MCF 10A (cell line): ENCODE measurements around the gene TRPM1. TPM values are rescaled to one million over a fixed set of nuclear protein-coding genes. Genes with fewer than 3 reads are reported as not detected.

Source experiments
- BruUV-seq: library from RNA; stranded (reverse); fragments of 400-500 nt; replicated peaks from 2 replicates; lab custom pipeline; 2021; lab: Mats Ljungman, UMichigan
- CTCF ChIA-PET: fragments of 300-600 bp; sonication (Branson Sonifier 250); formaldehyde crosslinking; extraction: SDS; loops from one replicate; lab custom pipeline; 2021; ENCODE audit warnings: antibody characterized with exemption, inconsistent platforms; lab: Yijun Ruan, JAX
- POLR2A ChIA-PET: fragments of 300-600, 350-650 bp; sonication (Branson Sonifier 250); formaldehyde crosslinking; extraction: SDS; loops from one replicate; lab custom pipeline; 2020; ENCODE audit warnings: antibody characterized with exemption, inconsistent platforms; lab: Yijun Ruan, JAX
- DNase-seq: peaks from one replicate; pipeline ENCODE4 v3.0.0-alpha.2; 2018; ENCODE audit not compliant: unreplicated experiment
- H3K27ac Mint-ChIP-seq: one replicate; pipeline ENCODE4 v1.8.0; 2022; ENCODE audit warnings: mild to moderate bottlenecking, low read depth, mixed read lengths; ENCODE audit not compliant: unreplicated experiment
- H3K27me3 Mint-ChIP-seq: one replicate; pipeline ENCODE4 v1.8.0; 2022; ENCODE audit warnings: mixed read lengths; ENCODE audit not compliant: insufficient read depth, unreplicated experiment
- H3K36me3 Mint-ChIP-seq: one replicate; pipeline ENCODE4 v1.8.0; 2022; ENCODE audit warnings: mild to moderate bottlenecking, moderate library complexity, mixed read lengths; ENCODE audit not compliant: insufficient read depth, unreplicated experiment
- H3K4me1 Mint-ChIP-seq: one replicate; pipeline ENCODE4 v1.8.0; 2022; ENCODE audit warnings: mixed read lengths; ENCODE audit not compliant: insufficient read depth, unreplicated experiment
- H3K4me3 Mint-ChIP-seq: one replicate; pipeline ENCODE4 v1.8.0; 2022; ENCODE audit warnings: mild to moderate bottlenecking, moderate library complexity, mixed read lengths; ENCODE audit not compliant: unreplicated experiment
- H3K9me3 Mint-ChIP-seq: one replicate; pipeline ENCODE4 v1.8.0; 2022; ENCODE audit warnings: mixed read lengths; ENCODE audit not compliant: unreplicated experiment
- intact Hi-C: fragments of 100-400 bp; cut with micrococcal nuclease; formaldehyde crosslinking; loops from 2 replicates; pipeline ENCODE4 v1.14.1; 2022
- total RNA-seq: library from RNA; stranded (reverse); gene quantifications from 2 replicates; pipeline ENCODE4 v1.2.3, GENCODE V29; 2022
- TF ChIP-seq, protein P1 (sequence below): fragments of 200-600 bp; IDR thresholded peaks from one replicate; pipeline ENCODE4 v1.8.0; 2022; ENCODE audit warnings: antibody characterized with exemption, mild to moderate bottlenecking; ENCODE audit not compliant: unreplicated experiment

The TRPM1 gene
- total RNA-seq, 1 experiment from 2014 or later: not detected

DNA sequence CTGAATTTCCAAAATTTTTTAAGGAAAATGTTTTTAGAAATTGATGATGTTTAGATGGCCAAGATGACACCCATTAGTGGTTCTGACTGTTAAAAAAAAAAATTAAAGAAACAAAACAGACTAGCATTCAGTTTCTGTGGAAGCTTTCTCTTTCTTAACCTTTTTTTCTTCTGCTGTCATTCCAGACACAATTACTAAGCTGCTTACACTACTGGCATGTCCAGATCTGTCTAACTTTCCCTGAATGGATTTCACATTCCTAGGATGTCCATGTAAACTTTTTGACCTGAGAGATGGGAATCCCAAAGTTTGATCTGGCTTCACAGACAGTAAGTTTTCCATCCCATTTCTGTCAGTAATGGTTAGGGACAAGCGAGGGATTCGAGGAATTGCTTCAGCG, 99.8 kb downstream of the TRPM1 start:
- Mint-ChIP-seq H3K4me1 (peaks cover 5% of the 10 kb centered on the region), H3K9me3 (no peaks in the 10 kb centered on the region), H3K27me3 (no peaks in the 10 kb centered on the region), H3K27ac (no peak overlapping the region), H3K36me3 (no peaks in the 10 kb centered on the region), H3K4me3 (no peak overlapping the region)
- intact Hi-C loops: no loop called here
- BruUV-seq: no TSS peak
- TF ChIP-seq, protein P1, sequence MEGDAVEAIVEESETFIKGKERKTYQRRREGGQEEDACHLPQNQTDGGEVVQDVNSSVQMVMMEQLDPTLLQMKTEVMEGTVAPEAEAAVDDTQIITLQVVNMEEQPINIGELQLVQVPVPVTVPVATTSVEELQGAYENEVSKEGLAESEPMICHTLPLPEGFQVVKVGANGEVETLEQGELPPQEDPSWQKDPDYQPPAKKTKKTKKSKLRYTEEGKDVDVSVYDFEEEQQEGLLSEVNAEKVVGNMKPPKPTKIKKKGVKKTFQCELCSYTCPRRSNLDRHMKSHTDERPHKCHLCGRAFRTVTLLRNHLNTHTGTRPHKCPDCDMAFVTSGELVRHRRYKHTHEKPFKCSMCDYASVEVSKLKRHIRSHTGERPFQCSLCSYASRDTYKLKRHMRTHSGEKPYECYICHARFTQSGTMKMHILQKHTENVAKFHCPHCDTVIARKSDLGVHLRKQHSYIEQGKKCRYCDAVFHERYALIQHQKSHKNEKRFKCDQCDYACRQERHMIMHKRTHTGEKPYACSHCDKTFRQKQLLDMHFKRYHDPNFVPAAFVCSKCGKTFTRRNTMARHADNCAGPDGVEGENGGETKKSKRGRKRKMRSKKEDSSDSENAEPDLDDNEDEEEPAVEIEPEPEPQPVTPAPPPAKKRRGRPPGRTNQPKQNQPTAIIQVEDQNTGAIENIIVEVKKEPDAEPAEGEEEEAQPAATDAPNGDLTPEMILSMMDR: no peak
- DNase-seq: no peak
- ChIA-PET CTCF (interaction anchor here (0.6 kb wide), 1 partner anchor 144 kb away, joined by 6 read pairs; no protein-coding TSS in a partner anchor), POLR2A (interaction anchor here (0.9 to 4.4 kb wide), 7 partner anchors 10 to 40 kb away, joined by 3 to 35 read pairs (median 4); partner anchors contain the start of gene MTMR10)

DNA sequence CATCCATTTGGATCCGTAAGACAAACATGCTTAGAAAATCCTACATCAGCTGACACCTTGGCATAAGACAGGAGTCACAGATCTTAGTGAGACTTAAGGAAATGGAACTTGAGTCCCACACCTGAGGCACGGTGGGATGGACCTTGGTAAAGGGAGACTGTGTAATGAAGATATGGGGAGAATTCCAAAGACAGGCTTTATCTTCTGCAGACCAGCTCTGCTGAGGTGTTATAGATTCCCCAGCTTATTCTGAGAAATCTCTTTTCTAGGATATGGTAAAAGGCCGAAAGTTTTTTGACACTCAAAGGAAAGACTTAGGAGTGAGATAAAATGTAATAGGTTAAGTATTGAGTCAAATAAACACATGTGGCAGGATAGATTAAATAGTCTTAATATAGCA, 101.8 kb downstream of the TRPM1 start:
- Mint-ChIP-seq H3K27me3 (no peaks in the 10 kb centered on the region), H3K9me3 (no peaks in the 10 kb centered on the region), H3K36me3 (no peaks in the 10 kb centered on the region), H3K4me1 (peaks cover 5% of the 10 kb centered on the region), H3K4me3 (no peak overlapping the region), H3K27ac (no peak overlapping the region)
- ChIA-PET POLR2A (interaction anchor here (1.8 kb wide), 1 partner anchor 9 kb away, joined by 5 read pairs; no protein-coding TSS in a partner anchor), CTCF (interaction anchor here (0.6 to 2.3 kb wide), 2 partner anchors 129 to 133 kb away, joined by 3 to 9 read pairs; no protein-coding TSS in a partner anchor)
- intact Hi-C loops: no loop called here
- TF ChIP-seq, protein P1: no peak
- no peak for DNase-seq
- no TSS peak for BruUV-seq

DNA sequence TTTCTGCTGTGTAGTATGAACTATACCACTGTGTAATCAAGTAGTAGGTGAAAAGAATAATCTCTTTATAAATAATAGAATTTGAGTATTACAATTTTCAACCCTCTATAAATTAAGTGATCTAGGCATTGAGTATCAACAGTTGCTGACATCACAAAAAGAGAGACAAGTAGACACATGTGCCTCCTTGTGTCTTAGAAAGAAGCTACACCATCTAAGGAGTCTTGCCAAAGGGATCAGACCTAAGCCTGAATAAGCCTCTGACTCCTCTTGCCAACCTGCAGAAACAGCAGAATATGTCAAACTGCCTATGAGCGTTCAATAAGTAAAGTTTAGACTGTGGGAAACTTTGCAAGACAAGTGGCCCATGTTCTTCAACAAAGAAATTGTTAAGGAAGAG, 104.3 kb downstream of the TRPM1 start:
- Mint-ChIP-seq H3K9me3 (no peaks in the 10 kb centered on the region), H3K36me3 (no peaks in the 10 kb centered on the region), H3K27me3 (no peaks in the 10 kb centered on the region), H3K4me3 (no peak overlapping the region), H3K27ac (no peak overlapping the region), H3K4me1 (no peaks in the 10 kb centered on the region)
- DNase-seq: peak; percentile 16
- ChIA-PET POLR2A (no interaction called here), CTCF (no interaction called here)
- TF ChIP-seq, protein P1: no peak
- no TSS peak for BruUV-seq
- intact Hi-C loops: no loop called here

DNA sequence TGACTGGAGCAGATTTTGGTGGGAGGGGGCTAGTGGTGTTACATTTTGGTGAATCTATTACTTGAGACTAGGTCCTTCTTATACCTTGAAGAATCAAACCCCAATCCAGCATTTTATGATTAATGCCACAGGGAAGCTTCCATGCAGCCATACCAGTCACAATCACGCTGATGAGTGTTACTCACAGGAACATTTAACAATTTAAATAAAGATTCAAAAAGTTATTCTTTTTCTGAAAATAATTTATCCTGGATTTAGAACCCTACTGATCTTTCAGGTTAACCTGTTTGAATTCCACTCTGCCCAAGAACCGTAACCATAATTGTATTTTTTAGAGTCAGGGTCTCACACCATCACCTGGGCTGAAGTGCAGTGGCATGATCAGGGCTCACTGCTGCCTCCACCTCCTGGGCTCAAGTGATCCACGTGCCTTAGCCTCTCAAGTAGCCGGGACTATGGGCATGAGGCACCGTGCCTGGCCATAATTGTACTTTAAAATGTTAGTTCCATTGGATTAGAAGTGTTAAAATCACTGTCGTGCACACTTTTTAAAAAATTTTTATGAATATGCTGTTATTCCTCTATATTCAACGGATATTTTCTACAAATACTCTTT, 109.2 kb downstream of the TRPM1 start:
- ChIA-PET POLR2A (interaction anchor here (0.6 to 4.0 kb wide), 23 partner anchors 10 to 442 kb away, joined by 3 to 35 read pairs (median 7); partner anchors contain the start of genes ARHGAP11B and KLF13), CTCF (interaction anchor here (0.7 to 1.7 kb wide), 3 partner anchors 136 to 497 kb away, joined by 3 to 5 read pairs (median 4); no protein-coding TSS in a partner anchor)
- TF ChIP-seq, protein P1: no peak
- Mint-ChIP-seq H3K4me3 (peak overlapping the region; percentile 92), H3K4me1 (peaks cover 13% of the 10 kb centered on the region), H3K27me3 (no peaks in the 10 kb centered on the region), H3K36me3 (peaks cover 5% of the 10 kb centered on the region), H3K9me3 (no peaks in the 10 kb centered on the region), H3K27ac (peak overlapping the region; percentile 97)
- intact Hi-C loops: loop anchor here (2.0 to 5.0 kb wide), 3 partner anchors 38 to 495 kb away; partner anchors contain the start of gene FAN1
- peak; percentile 24 for DNase-seq
- BruUV-seq: no TSS peak
